ENCODE results near the gene TRPC6.

DNA sequence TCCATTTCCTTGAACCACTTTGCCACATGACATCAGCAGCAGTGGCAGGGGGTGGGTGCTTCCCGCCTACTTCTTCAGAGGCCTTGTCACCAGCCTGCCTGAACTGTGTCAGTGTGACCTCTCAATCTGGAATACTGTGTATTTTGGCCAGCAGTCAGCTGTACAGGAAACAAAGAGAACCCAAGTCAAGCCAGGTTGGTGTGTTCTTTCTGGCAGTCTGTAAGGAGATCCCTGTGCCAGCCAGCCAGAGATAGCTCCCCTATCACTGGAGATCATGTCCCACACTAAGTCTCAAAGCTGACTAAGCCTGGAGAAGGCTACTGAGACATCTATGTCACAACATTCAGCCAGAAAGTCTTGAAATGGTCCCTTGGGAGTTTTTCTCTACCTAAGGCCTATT lies 142.1 kb downstream of the TRPC6 start:
- TF ChIP-seq, protein P1, sequence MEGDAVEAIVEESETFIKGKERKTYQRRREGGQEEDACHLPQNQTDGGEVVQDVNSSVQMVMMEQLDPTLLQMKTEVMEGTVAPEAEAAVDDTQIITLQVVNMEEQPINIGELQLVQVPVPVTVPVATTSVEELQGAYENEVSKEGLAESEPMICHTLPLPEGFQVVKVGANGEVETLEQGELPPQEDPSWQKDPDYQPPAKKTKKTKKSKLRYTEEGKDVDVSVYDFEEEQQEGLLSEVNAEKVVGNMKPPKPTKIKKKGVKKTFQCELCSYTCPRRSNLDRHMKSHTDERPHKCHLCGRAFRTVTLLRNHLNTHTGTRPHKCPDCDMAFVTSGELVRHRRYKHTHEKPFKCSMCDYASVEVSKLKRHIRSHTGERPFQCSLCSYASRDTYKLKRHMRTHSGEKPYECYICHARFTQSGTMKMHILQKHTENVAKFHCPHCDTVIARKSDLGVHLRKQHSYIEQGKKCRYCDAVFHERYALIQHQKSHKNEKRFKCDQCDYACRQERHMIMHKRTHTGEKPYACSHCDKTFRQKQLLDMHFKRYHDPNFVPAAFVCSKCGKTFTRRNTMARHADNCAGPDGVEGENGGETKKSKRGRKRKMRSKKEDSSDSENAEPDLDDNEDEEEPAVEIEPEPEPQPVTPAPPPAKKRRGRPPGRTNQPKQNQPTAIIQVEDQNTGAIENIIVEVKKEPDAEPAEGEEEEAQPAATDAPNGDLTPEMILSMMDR (IDR thresholded peaks at IDR 0.05; ENCODE audit: poor library complexity): no peak
- TF ChIP-seq EZH2 (IDR thresholded peaks at IDR 0.05; ENCODE audit: borderline replicate concordance) (no peak), EZH2phosphoT487 (IDR thresholded peaks at IDR 0.05; ENCODE audit: low read depth, severe bottlenecking, unreplicated experiment) (no peak)

Data from hepatocyte (in vitro differentiated cells).